A549 treated with CpdA at 1 μM for 4 hours (cell line): ENCODE data around the gene RANBP2. TPM values are rescaled to one million over a fixed set of nuclear protein-coding genes. Genes with fewer than 3 reads are reported as not detected.

ENCODE experiments used
- total RNA-seq: library from RNA; stranded (reverse); fragments of 200-300 nt; extraction: Qiagen RNA extraction; gene quantifications from 5 replicates; pipeline ENCODE4 v1.2.3, GENCODE V29; 2022; ENCODE audit warnings: low read depth

RANBP2 gene
- total RNA-seq: 19.6 to 31.7 TPM (median 23.3 TPM) in 5 replicates

GRCh38 chr2:108719149-108720044 is at the start of gene RANBP2:
TSS of gene RANBP2 (plus strand) at chr2:108719482. CDS start at chr2:108719607, 125 bp downstream.

GRCh38 chr2:108786354-108787215 is 67.3 kb downstream of the RANBP2 start, which contains the start of gene CCDC138:
TSS of gene CCDC138 (plus strand) at chr2:108786771. CDS start at chr2:108786823, 52 bp downstream.

Other genes with a start within 250 kb of the RANBP2 start
- gene LIMS1, start 185.0 kb upstream of the RANBP2 start, total RNA-seq: 36.3 to 64.0 TPM (median 56.3 TPM) in 5 replicates
- 7.1 to 9.8 TPM (median 7.9 TPM) in 5 replicates for gene CCDC138, start 67.3 kb downstream of the RANBP2 start, total RNA-seq